ENCODE measurements around the gene TIAM1. TPM values are rescaled to one million over a fixed set of nuclear protein-coding genes. Genes with fewer than 3 reads are reported as not detected.

The TIAM1 gene
- total RNA-seq, 1 donor from 2014 or later: 17.8 TPM

GRCh38 chr21:31156169-31156568 lies 187.9 kb downstream of the TIAM1 start:
- Histone ChIP-seq H3K36me3 (ENCODE audit: insufficient read depth, low read length) (no peaks in the 10 kb centered on the region), H3K4me3 (ENCODE audit: insufficient read depth, low read depth, low read length) (no peak overlapping the region), H3K79me2 (ENCODE audit: insufficient read depth, low read length) (no peaks in the 10 kb centered on the region), H4K20me1 (ENCODE audit: insufficient read depth, low read length) (no peaks in the 10 kb centered on the region), H3K4me2 (ENCODE audit: low read length) (no peak overlapping the region), H3K4me1 (ENCODE audit: insufficient read depth, low read length) (peaks cover 10% of the 10 kb centered on the region), H3K27me3 (ENCODE audit: insufficient read depth, low read length) (no peaks in the 10 kb centered on the region), H3K27ac (ENCODE audit: low read depth, low read length) (no peak overlapping the region), H3K9ac (ENCODE audit: low read length) (no peak overlapping the region), H2AFZ (ENCODE audit: low read depth, low read length) (no peak overlapping the region), H3K9me3 (ENCODE audit: insufficient read depth, low read depth, low read length) (peaks cover 4% of the 10 kb centered on the region)
- H3K36me3 Mint-ChIP-seq (ENCODE audit: low read depth, unreplicated experiment): peaks cover 14% of the 10 kb centered on the region
- no peaks in the 10 kb centered on the region for H3K27me3 Mint-ChIP-seq (ENCODE audit: low read depth, unreplicated experiment)
- TF ChIP-seq CTCF (IDR thresholded peaks at IDR 0.05; ENCODE audit: insufficient read depth, low read depth, low read length) (no peak), EZH2 (IDR thresholded peaks at IDR 0.05; ENCODE audit: insufficient read depth, low read length) (no peak)
- H3K27ac Mint-ChIP-seq (ENCODE audit: unreplicated experiment): no peak overlapping the region
- H3K4me3 Mint-ChIP-seq (ENCODE audit: unreplicated experiment): no peak overlapping the region
- peaks cover 16% of the 10 kb centered on the region for H3K4me1 Mint-ChIP-seq (ENCODE audit: low read depth, unreplicated experiment)
- no peak for FAIRE-seq
- H3K9me3 Mint-ChIP-seq (ENCODE audit: unreplicated experiment): peaks cover 11% of the 10 kb centered on the region
- DNase-seq (ENCODE audit: low read depth): no peak

GRCh38 chr21:31151156-31152045 lies 192.7 kb downstream of the TIAM1 start:
- no peak for TF ChIP-seq CTCF (IDR thresholded peaks at IDR 0.05; ENCODE audit: insufficient read depth, low read depth, low read length)
- no peak for TF ChIP-seq EZH2 (IDR thresholded peaks at IDR 0.05; ENCODE audit: insufficient read depth, low read length)
- no peak overlapping the region for H3K9ac ChIP-seq (ENCODE audit: low read length)
- Mint-ChIP-seq H3K9me3 (ENCODE audit: unreplicated experiment) (peaks cover 10% of the 10 kb centered on the region), H3K4me3 (ENCODE audit: unreplicated experiment) (no peak overlapping the region), H3K27me3 (ENCODE audit: low read depth, unreplicated experiment) (no peaks in the 10 kb centered on the region), H3K36me3 (ENCODE audit: low read depth, unreplicated experiment) (peaks cover 22% of the 10 kb centered on the region), H3K4me1 (ENCODE audit: low read depth, unreplicated experiment) (no peaks in the 10 kb centered on the region), H3K27ac (ENCODE audit: unreplicated experiment) (no peak overlapping the region)
- no peaks in the 10 kb centered on the region for H4K20me1 ChIP-seq (ENCODE audit: insufficient read depth, low read length)
- H3K9me3 ChIP-seq (ENCODE audit: insufficient read depth, low read depth, low read length): no peaks in the 10 kb centered on the region
- no peaks in the 10 kb centered on the region for H3K4me1 ChIP-seq (ENCODE audit: insufficient read depth, low read length)
- no peak for FAIRE-seq
- H2AFZ ChIP-seq (ENCODE audit: low read depth, low read length): no peak overlapping the region
- no peak overlapping the region for H3K27ac ChIP-seq (ENCODE audit: low read depth, low read length)
- DNase-seq (ENCODE audit: low read depth): no peak
- H3K79me2 ChIP-seq (ENCODE audit: insufficient read depth, low read length): no peaks in the 10 kb centered on the region
- H3K27me3 ChIP-seq (ENCODE audit: insufficient read depth, low read length): no peaks in the 10 kb centered on the region
- no peak overlapping the region for H3K4me3 ChIP-seq (ENCODE audit: insufficient read depth, low read depth, low read length)
- no peaks in the 10 kb centered on the region for H3K36me3 ChIP-seq (ENCODE audit: insufficient read depth, low read length)
- H3K4me2 ChIP-seq (ENCODE audit: low read length): no peak overlapping the region

GRCh38 chr21:31145274-31145673 lies 198.8 kb downstream of the TIAM1 start:
- H3K36me3 ChIP-seq (ENCODE audit: insufficient read depth, low read length): no peaks in the 10 kb centered on the region
- H3K4me1 ChIP-seq (ENCODE audit: insufficient read depth, low read length): no peaks in the 10 kb centered on the region
- H3K4me3 Mint-ChIP-seq (ENCODE audit: unreplicated experiment): no peak overlapping the region
- peaks cover 11% of the 10 kb centered on the region for H3K36me3 Mint-ChIP-seq (ENCODE audit: low read depth, unreplicated experiment)
- no peaks in the 10 kb centered on the region for H4K20me1 ChIP-seq (ENCODE audit: insufficient read depth, low read length)
- H3K4me3 ChIP-seq (ENCODE audit: insufficient read depth, low read depth, low read length): no peak overlapping the region
- H3K27me3 ChIP-seq (ENCODE audit: insufficient read depth, low read length): no peaks in the 10 kb centered on the region
- H3K27ac Mint-ChIP-seq (ENCODE audit: unreplicated experiment): no peak overlapping the region
- no peak overlapping the region for H2AFZ ChIP-seq (ENCODE audit: low read depth, low read length)
- no peaks in the 10 kb centered on the region for H3K9me3 ChIP-seq (ENCODE audit: insufficient read depth, low read depth, low read length)
- H3K27ac ChIP-seq (ENCODE audit: low read depth, low read length): no peak overlapping the region
- no peak overlapping the region for H3K4me2 ChIP-seq (ENCODE audit: low read length)
- H3K4me1 Mint-ChIP-seq (ENCODE audit: low read depth, unreplicated experiment): peaks cover 7% of the 10 kb centered on the region
- no peak overlapping the region for H3K9ac ChIP-seq (ENCODE audit: low read length)
- no peak for DNase-seq (ENCODE audit: low read depth)
- H3K27me3 Mint-ChIP-seq (ENCODE audit: low read depth, unreplicated experiment): no peaks in the 10 kb centered on the region
- no peaks in the 10 kb centered on the region for H3K79me2 ChIP-seq (ENCODE audit: insufficient read depth, low read length)
- FAIRE-seq: no peak
- H3K9me3 Mint-ChIP-seq (ENCODE audit: unreplicated experiment): peaks cover 2% of the 10 kb centered on the region
- TF ChIP-seq CTCF (IDR thresholded peaks at IDR 0.05; ENCODE audit: insufficient read depth, low read depth, low read length): no peak
- TF ChIP-seq EZH2 (IDR thresholded peaks at IDR 0.05; ENCODE audit: insufficient read depth, low read length): no peak
